ENCODE data around the gene NINJ1. TPM values are rescaled to one million over a fixed set of nuclear protein-coding genes. Genes with fewer than 3 reads are reported as not detected.

The NINJ1 gene
- total RNA-seq, 1 experiment from 2014 or later = 26.7 TPM

- no peak for TF ChIP-seq REST (IDR thresholded peaks at IDR 0.05; ENCODE audit: insufficient read depth in 1 of 2, low read depth in 2 of 2, low read length in 1 of 2)
- TF ChIP-seq CTCF (IDR thresholded peaks at IDR 0.05) = no peak
- TF ChIP-seq TCF7L2 (IDR thresholded peaks at IDR 0.05; ENCODE audit: low read depth, low read length) = no peak
- no peak for TF ChIP-seq SIN3A (IDR thresholded peaks at IDR 0.05; ENCODE audit: borderline replicate concordance, insufficient read depth, low read depth, low read length)
- TF ChIP-seq POLR2AphosphoS5 (IDR thresholded peaks at IDR 0.05; ENCODE audit: low read depth, low read length) = no peak
- CTCF ChIA-PET = no interaction called here
- Histone ChIP-seq H3K36me3 (ENCODE audit: control insufficient read depth, insufficient read depth, low read length) (no peaks in the 10 kb centered on the region), H3K27me3 (ENCODE audit: control insufficient read depth, insufficient read depth, low read length) (no peaks in the 10 kb centered on the region), H3K4me1 (ENCODE audit: control insufficient read depth, insufficient read depth, low read length) (no peaks in the 10 kb centered on the region; the same call in 1 of the 2 replicates), H3K27ac (ENCODE audit: low read length) (no peak overlapping the region), H3K4me3 (ENCODE audit: low read depth in 2 of 2, low read length in 2 of 2) (no peak overlapping the region), H3K9me3 (ENCODE audit: control insufficient read depth, insufficient read depth, low read depth, low read length) (no peaks in the 10 kb centered on the region; the same call in 1 of the 2 replicates)
- POLR2A ChIA-PET = no interaction called here
- in situ Hi-C loops (cut with HindIII; ENCODE audit: low pct_unique_long_range_greater_than_20kb, low sequenced_read_pairs) = no loop called here
- intact Hi-C loops (cut with micrococcal nuclease; ENCODE audit: unreplicated experiment) = no loop called here
- no peak for ATAC-seq
- DNase-seq (ENCODE audit: low read depth, low spot score) = no peak
- no TSS peak for BruUV-seq (replicated peaks)
These were observed 45.4 kb downstream of the NINJ1 start for GRCh38 chr9:93088656-93089015.

DNA sequence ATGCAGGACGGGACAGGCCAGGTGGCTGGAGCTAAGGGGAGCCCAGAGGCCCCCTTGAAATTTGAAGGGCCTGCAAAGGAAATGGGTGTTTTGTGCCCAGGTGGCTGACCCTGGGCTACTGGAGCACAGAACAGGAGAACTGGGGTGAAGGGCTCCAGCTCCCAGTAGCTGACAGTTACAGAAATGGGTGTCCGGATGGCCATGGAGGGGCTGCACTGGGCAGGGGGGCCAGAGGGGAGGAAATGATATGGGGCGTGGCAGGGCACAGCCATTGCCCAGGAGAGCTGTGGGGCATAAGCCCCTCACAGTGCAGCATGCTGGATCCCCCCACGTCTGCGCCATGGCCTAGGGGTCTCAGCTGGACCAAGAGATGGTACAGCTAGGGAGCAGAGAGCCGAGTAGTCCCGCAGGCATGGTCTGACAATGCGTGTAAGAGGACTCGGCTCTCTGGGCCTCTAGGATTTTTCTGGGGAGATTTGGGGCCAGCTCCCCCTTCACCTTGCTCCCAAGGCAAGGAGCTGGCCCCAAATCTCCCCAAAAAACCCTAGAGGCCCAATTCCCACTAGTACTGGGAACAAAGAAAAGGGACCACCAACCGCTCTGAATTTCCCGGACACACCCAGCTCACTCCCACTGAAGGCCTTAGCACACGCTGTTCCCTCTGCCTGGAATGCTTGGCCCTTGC is 45.9 kb downstream of the NINJ1 start:
- intact Hi-C loops (cut with micrococcal nuclease; ENCODE audit: unreplicated experiment) = no loop called here
- DNase-seq (ENCODE audit: low read depth, low spot score) (no peak), ATAC-seq (no peak)
- Histone ChIP-seq H3K27me3 (ENCODE audit: control insufficient read depth, insufficient read depth, low read length) (no peaks in the 10 kb centered on the region), H3K27ac (ENCODE audit: low read length) (no peak overlapping the region), H3K4me1 (ENCODE audit: control insufficient read depth, insufficient read depth, low read length) (no peaks in the 10 kb centered on the region; the same call in 1 of the 2 replicates), H3K9me3 (ENCODE audit: control insufficient read depth, insufficient read depth, low read depth, low read length) (no peaks in the 10 kb centered on the region; the same call in 1 of the 2 replicates), H3K4me3 (ENCODE audit: low read depth in 2 of 2, low read length in 2 of 2) (no peak overlapping the region), H3K36me3 (ENCODE audit: control insufficient read depth, insufficient read depth, low read length) (no peaks in the 10 kb centered on the region)
- ChIA-PET CTCF (no interaction called here), POLR2A (no interaction called here)
- in situ Hi-C loops (cut with HindIII; ENCODE audit: low pct_unique_long_range_greater_than_20kb, low sequenced_read_pairs) = no loop called here
- no TSS peak for BruUV-seq (replicated peaks)
- TF ChIP-seq SIN3A (IDR thresholded peaks at IDR 0.05; ENCODE audit: borderline replicate concordance, insufficient read depth, low read depth, low read length) (no peak), REST (IDR thresholded peaks at IDR 0.05; ENCODE audit: insufficient read depth in 1 of 2, low read depth in 2 of 2, low read length in 1 of 2) (no peak), CTCF (IDR thresholded peaks at IDR 0.05) (no peak), TCF7L2 (IDR thresholded peaks at IDR 0.05; ENCODE audit: low read depth, low read length) (no peak), POLR2AphosphoS5 (IDR thresholded peaks at IDR 0.05; ENCODE audit: low read depth, low read length) (no peak)
